ENCODE data around the gene LRP1B. TPM values are rescaled to one million over a fixed set of nuclear protein-coding genes. Genes with fewer than 3 reads are reported as not detected.

The LRP1B gene
- total and polyA plus RNA-seq, 2 of the 8 experiments (the other 6 are each of a cell fraction or from before 2014, with no cell fraction given), result 0.03 TPM; not detected in 1

GRCh38 chr2:141723814-141724213 is 407.0 kb downstream of the LRP1B start:
- peaks cover 0 to 3% (median 2%) of the 10 kb centered on the region in 4 experiments; a peak in 2 of 7 replicates for H3K4me1 ChIP-seq (replicated peaks in 1 of 4; ENCODE audit: control insufficient read depth in 3 of 4, insufficient read depth in 4 of 4, low read length in 3 of 4)
- H3K14ac ChIP-seq (ENCODE audit: insufficient read length), result no peak overlapping the region
- no peak for TF ChIP-seq RBBP5 (IDR thresholded peaks at IDR 0.05; ENCODE audit: borderline replicate concordance, low read depth, low read length)
- no peak for TF ChIP-seq ATF3 (IDR thresholded peaks at IDR 0.05; ENCODE audit: insufficient read depth, low read depth, low read length)
- TF ChIP-seq E2F6 (IDR thresholded peaks at IDR 0.05), result no peak
- no peak for TF ChIP-seq ZNF274 (IDR thresholded peaks at IDR 0.05; ENCODE audit: borderline replicate concordance, extremely low read depth, low read length)
- TF ChIP-seq EGR1 (IDR thresholded peaks at IDR 0.05; ENCODE audit: borderline replicate concordance, low read depth, low read length), result no peak
- TF ChIP-seq CEBPB (IDR thresholded peaks at IDR 0.05; ENCODE audit: low read depth, low read length), result no peak
- TF ChIP-seq YY1 (IDR thresholded peaks at IDR 0.05; ENCODE audit: low read depth, low read length), result no peak
- no peak overlapping the region for H3K9ac ChIP-seq (replicated peaks in 1 of 4; ENCODE audit: extremely low read depth in 1 of 4, low read depth in 3 of 4, low read length in 3 of 4)
- H4K5ac ChIP-seq (ENCODE audit: insufficient read length, low read depth, low read length), result no peak overlapping the region
- no peak overlapping the region for H4K91ac ChIP-seq (replicated peaks; ENCODE audit: insufficient read length, low read length)
- no peak overlapping the region for H3K18ac ChIP-seq (ENCODE audit: extremely low read depth, low read length)
- no peak overlapping the region for H4K8ac ChIP-seq (ENCODE audit: extremely low read depth, insufficient read depth, low read length)
- no peak overlapping the region for H2BK20ac ChIP-seq (ENCODE audit: low read length)
- CTCF ChIA-PET (ENCODE audit: partially characterized antibody), result no interaction called here
- no peak overlapping the region for H3K56ac ChIP-seq (replicated peaks; ENCODE audit: insufficient read length, low read depth, low read length)
- H4K20me1 ChIP-seq (replicated peaks in 1 of 2; ENCODE audit: control insufficient read depth in 1 of 2, insufficient read depth in 2 of 2, low read length in 2 of 2), result no peaks in the 10 kb centered on the region
- no peak overlapping the region for H3K23ac ChIP-seq (ENCODE audit: insufficient read length)
- no peak overlapping the region for H2AK5ac ChIP-seq (ENCODE audit: low read depth, low read length)
- H3K9me3 ChIP-seq (ENCODE audit: insufficient read depth in 2 of 2, low read depth in 1 of 2, low read length in 1 of 2), result no peaks in the 10 kb centered on the region
- no peak for DNase-seq (ENCODE audit: low read depth in 1 of 2, low spot score in 2 of 2)
- no peak overlapping the region for H2BK15ac ChIP-seq (ENCODE audit: low read length)
- H2AFZ ChIP-seq (ENCODE audit: low read length), result no peak overlapping the region
- WGBS, 2 experiments (ENCODE audit: extremely low coverage in 1 of 2, insufficient coverage in 1 of 2, insufficient read length in 1 of 2, insufficient replicate concordance in 2 of 2, low coverage in 1 of 2, low lambda C conversion rate in 2 of 2, missing lambda C conversion rate in 1 of 2), result 89% methylated on average over 2 of the region's 2 CpGs; no CpG with 5 or more reads in 1 of the 2 experiments
- FAIRE-seq, result no peak
- H2BK120ac ChIP-seq (replicated peaks; ENCODE audit: low read depth, low read length), result no peak overlapping the region
- no peak overlapping the region for H3K4ac ChIP-seq (replicated peaks; ENCODE audit: insufficient read length, low read depth, low read length)
- H2BK5ac ChIP-seq (ENCODE audit: low read depth, low read length), result no peak overlapping the region
- no peak overlapping the region for H2BK12ac ChIP-seq (ENCODE audit: low read depth, low read length)
- no peak overlapping the region for H3K4me2 ChIP-seq (ENCODE audit: insufficient read depth in 1 of 2, low read depth in 2 of 2, low read length in 2 of 2)
- POLR2A ChIA-PET (ENCODE audit: partially characterized antibody), result no interaction called here
- H3K36me3 ChIP-seq (ENCODE audit: control insufficient read depth in 2 of 4, insufficient read depth in 4 of 4, low read length in 3 of 4), result no peaks in the 10 kb centered on the region
- H3K4me3 ChIP-seq (ENCODE audit: extremely low read depth in 1 of 4, insufficient read depth in 2 of 4, low read depth in 3 of 4, low read length in 4 of 4), result no peak overlapping the region
- H3K79me2 ChIP-seq (ENCODE audit: control insufficient read depth in 1 of 2, insufficient read depth in 2 of 2, low read length in 2 of 2), result no peaks in the 10 kb centered on the region
- no peaks in the 10 kb centered on the region for H3K27me3 ChIP-seq (replicated peaks in 1 of 4; ENCODE audit: control insufficient read depth in 3 of 4, extremely low read depth in 1 of 4, insufficient read depth in 3 of 4, low read length in 3 of 4)
- no peaks in the 10 kb centered on the region for H3K23me2 ChIP-seq (ENCODE audit: low read depth, low read length)
- H3K27ac ChIP-seq (ENCODE audit: low read depth, low read length), result no peak overlapping the region
- H3K79me1 ChIP-seq (ENCODE audit: low read depth, low read length), result no peaks in the 10 kb centered on the region

All from H1 (cell line).